Fibroblast of lung (primary cell): ENCODE results near the gene C19orf67. TPM values are rescaled to one million over a fixed set of nuclear protein-coding genes. Genes with fewer than 3 reads are reported as not detected.
"Not testable (repeated sequence)": the region's sequence is repeated elsewhere in the genome, so short reads cannot be mapped to it uniquely, and the experiment has no call there.

Experiments used
- DNase-seq, 2 donors: peaks; one replicate each; pipeline versions ENCODE4 v3.0.0 to v3.0.0-alpha.2; 2010; ENCODE audit warnings: low read depth in 2 of 2
- H2AFZ ChIP-seq: 2 replicates; pipeline ENCODE4 v1.5.1; 2012; ENCODE audit warnings: low read length, control low read depth, inconsistent platforms
- H3K27ac ChIP-seq: 2 replicates; pipeline ENCODE4 v1.5.1; 2011; ENCODE audit warnings: low read length, control low read depth; ENCODE audit not compliant: insufficient read depth
- H3K27me3 ChIP-seq: 2 replicates; pipeline ENCODE4 v1.5.1; 2011; ENCODE audit warnings: mild to moderate bottlenecking, low read length; ENCODE audit not compliant: control insufficient read depth, insufficient read depth
- H3K36me3 ChIP-seq: 2 replicates; pipeline ENCODE4 v1.5.1; 2011; ENCODE audit warnings: low read length; ENCODE audit not compliant: control insufficient read depth, insufficient read depth
- H3K4me1 ChIP-seq: 2 replicates; pipeline ENCODE4 v1.5.1; 2011; ENCODE audit warnings: low read length; ENCODE audit not compliant: control insufficient read depth, insufficient read depth; ENCODE audit errors: extremely low read depth
- H3K4me2 ChIP-seq: 2 replicates; pipeline ENCODE4 v1.5.1; 2011; ENCODE audit warnings: low read length, control low read depth; ENCODE audit not compliant: insufficient read depth; ENCODE audit errors: extremely low read depth
- H3K4me3 ChIP-seq, 4 experiments: fragments of 200-600 bp in 1 of 4; sonication (generic) in 1 of 4; replicated peaks in 1 of 4; 2 replicates each; pipeline ENCODE4 v1.5.1; 2011 to 2016; ENCODE audit warnings: low read length in 4 of 4, low read depth in 3 of 4, mild to moderate bottlenecking in 3 of 4, control low read depth in 2 of 4, inconsistent platforms in 1 of 4, mixed read lengths in 1 of 4; ENCODE audit not compliant: insufficient read depth in 1 of 4; ENCODE audit errors: control extremely low read depth in 1 of 4
- H3K79me2 ChIP-seq: 2 replicates; pipeline ENCODE4 v1.5.1; 2012; ENCODE audit warnings: mild to moderate bottlenecking, low read length, inconsistent platforms; ENCODE audit not compliant: control insufficient read depth, insufficient read depth
- H3K9ac ChIP-seq: 2 replicates; pipeline ENCODE4 v1.5.1; 2011; ENCODE audit warnings: mild to moderate bottlenecking, low read length, control low read depth; ENCODE audit not compliant: insufficient read depth
- H3K9me3 ChIP-seq: 2 replicates; pipeline ENCODE4 v1.5.1; 2012; ENCODE audit warnings: low read depth, low read length; ENCODE audit not compliant: control insufficient read depth, insufficient read depth
- H4K20me1 ChIP-seq: 2 replicates; pipeline ENCODE4 v1.5.1; 2011; ENCODE audit warnings: low read length; ENCODE audit not compliant: control insufficient read depth, insufficient read depth; ENCODE audit errors: extremely low read depth
- CTCF ChIP-seq, 2 donors: IDR thresholded peaks in 1 of 2; conservative IDR thresholded peaks in 1 of 2; 1 replicate in 1 of 2; 2 replicates in 1 of 2; pipeline ENCODE4 v1.5.1; 2011 to 2012; ENCODE audit warnings: low read length in 2 of 2, control low read depth in 1 of 2, inconsistent platforms in 1 of 2, low read depth in 1 of 2, mild to moderate bottlenecking in 1 of 2
- EZH2 ChIP-seq: IDR thresholded peaks from 2 replicates; pipeline ENCODE4 v1.5.1; 2012; ENCODE audit warnings: low read length, control low read depth, mild to moderate bottlenecking; ENCODE audit errors: missing control alignments
- polyA plus RNA-seq, 2 donors: library from polyadenylated mRNA; depleted of rRNA in 1 of 2; stranded (reverse) in 1 of 2; unstranded in 1 of 2; fragments of >200 nt; gene quantifications; 2 replicates each; pipeline ENCODE4 v1.2.1, GENCODE V29; 2011 to 2012; ENCODE audit warnings: missing spikeins in 1 of 2
- total RNA-seq: library from RNA; depleted of rRNA; stranded (reverse); fragments of >200 nt; gene quantifications from 2 replicates; pipeline ENCODE4 v1.2.1, GENCODE V29; 2014

C19orf67 gene
- total and polyA plus RNA-seq, 2 donors (not counting 1 experiment from before 2014, with no cell fraction given), result not detected

- Histone ChIP-seq H3K36me3 (no peaks in the 10 kb centered on the region), H3K27me3 (no peaks in the 10 kb centered on the region), H4K20me1 (no peaks in the 10 kb centered on the region), H3K4me3 (no peak overlapping the region), H3K79me2 (no peaks in the 10 kb centered on the region), H3K9me3 (no peaks in the 10 kb centered on the region), H3K9ac (no peak overlapping the region), H2AFZ (no peak overlapping the region), H3K27ac (no peak overlapping the region), H3K4me1 (no peaks in the 10 kb centered on the region), H3K4me2 (no peak overlapping the region)
- TF ChIP-seq CTCF (conservative IDR thresholded peaks at IDR 0.05 in 1 of 2, IDR thresholded peaks at IDR 0.05 in 1 of 2; ENCODE audit: low read depth in 1 of 2, low read length in 2 of 2) (no peak), EZH2 (no peak)
- DNase-seq, result no peak
These were observed 33.6 kb downstream of the C19orf67 start for GRCh38 chr19:14051980-14052379.

- not testable (repeated sequence) for H3K79me2 ChIP-seq, H3K9me3 ChIP-seq, H3K27ac ChIP-seq, H3K27me3 ChIP-seq, DNase-seq, H2AFZ ChIP-seq, H3K4me2 ChIP-seq, H3K36me3 ChIP-seq, H3K9ac ChIP-seq, H3K4me1 ChIP-seq, H4K20me1 ChIP-seq, H3K4me3 ChIP-seq
These were observed 34.6 kb downstream of the C19orf67 start for GRCh38 chr19:14050961-14051360.

- Histone ChIP-seq H3K27ac (no peak overlapping the region), H3K9ac (no peak overlapping the region), H3K27me3 (no peaks in the 10 kb centered on the region), H3K4me1 (no peaks in the 10 kb centered on the region), H3K4me2 (no peak overlapping the region), H3K4me3 (no peak overlapping the region), H2AFZ (no peak overlapping the region), H3K9me3 (no peaks in the 10 kb centered on the region), H4K20me1 (no peaks in the 10 kb centered on the region), H3K36me3 (no peaks in the 10 kb centered on the region), H3K79me2 (no peaks in the 10 kb centered on the region)
- DNase-seq, result no peak
- TF ChIP-seq CTCF (conservative IDR thresholded peaks at IDR 0.05 in 1 of 2, IDR thresholded peaks at IDR 0.05 in 1 of 2; ENCODE audit: low read depth in 1 of 2, low read length in 2 of 2) (no peak), EZH2 (no peak)
These were observed 35.1 kb downstream of the C19orf67 start for GRCh38 chr19:14050512-14050911.
